Astrocyte (in vitro differentiated cells and primary cell): ENCODE data around the gene VEPH1. TPM values are rescaled to one million over a fixed set of nuclear protein-coding genes. Genes with fewer than 3 reads are reported as not detected.

Experiments
- DNase-seq: peaks from one replicate; pipeline ENCODE4 v3.0.0-alpha.2; 2010; ENCODE audit warnings: low read depth
- FAIRE-seq: peaks from 2 replicates; lab custom pipeline; 2011; peaks lifted over from hg19 to GRCh38; lab: Jason Lieb, UNC
- H2AFZ ChIP-seq: 2 replicates; pipeline ENCODE4 v1.6.0; 2012; ENCODE audit warnings: low read depth, low read length, inconsistent platforms
- H3K27ac ChIP-seq: 2 replicates; pipeline ENCODE4 v1.5.1; 2011; ENCODE audit warnings: low read depth, low read length, inconsistent platforms
- H3K27me3 ChIP-seq: 2 replicates; pipeline ENCODE4 v1.6.0; 2011; ENCODE audit warnings: low read length, inconsistent platforms; ENCODE audit not compliant: insufficient read depth
- H3K36me3 ChIP-seq: 2 replicates; pipeline ENCODE4 v1.5.1; 2011; ENCODE audit warnings: low read length, inconsistent platforms; ENCODE audit not compliant: insufficient read depth
- H3K4me1 ChIP-seq: 2 replicates; pipeline ENCODE4 v1.5.1; 2011; ENCODE audit warnings: low read length, inconsistent platforms; ENCODE audit not compliant: insufficient read depth
- H3K4me2 ChIP-seq: 2 replicates; pipeline ENCODE4 v1.6.0; 2012; ENCODE audit warnings: low read length, inconsistent platforms
- H3K4me3 ChIP-seq: 2 replicates; pipeline ENCODE4 v1.5.1; 2011; ENCODE audit warnings: low read depth, mild to moderate bottlenecking, low read length, inconsistent platforms; ENCODE audit not compliant: insufficient read depth
- H3K79me2 ChIP-seq: 2 replicates; pipeline ENCODE4 v1.6.0; 2012; ENCODE audit warnings: mild to moderate bottlenecking, low read length, inconsistent platforms; ENCODE audit not compliant: insufficient read depth
- H3K9ac ChIP-seq: 2 replicates; pipeline ENCODE4 v1.6.0; 2012; ENCODE audit warnings: mild to moderate bottlenecking, low read length, inconsistent platforms
- H3K9me3 ChIP-seq: 2 replicates; pipeline ENCODE4 v1.5.1; 2012; ENCODE audit warnings: low read depth, mild to moderate bottlenecking, low read length, inconsistent platforms; ENCODE audit not compliant: insufficient read depth
- H4K20me1 ChIP-seq: 2 replicates; pipeline ENCODE4 v1.6.0; 2012; ENCODE audit warnings: low read length, inconsistent platforms; ENCODE audit not compliant: insufficient read depth
- H3K27ac Mint-ChIP-seq: one replicate; pipeline ENCODE4 v1.8.0; 2021; ENCODE audit warnings: mild to moderate bottlenecking, mixed read lengths; ENCODE audit not compliant: unreplicated experiment
- H3K27me3 Mint-ChIP-seq: one replicate; pipeline ENCODE4 v1.8.0; 2021; ENCODE audit warnings: low read depth, mixed read lengths; ENCODE audit not compliant: unreplicated experiment
- H3K36me3 Mint-ChIP-seq: one replicate; pipeline ENCODE4 v1.8.0; 2021; ENCODE audit warnings: low read depth, mixed read lengths; ENCODE audit not compliant: unreplicated experiment
- H3K4me1 Mint-ChIP-seq: one replicate; pipeline ENCODE4 v1.8.0; 2021; ENCODE audit warnings: low read depth, mixed read lengths; ENCODE audit not compliant: unreplicated experiment
- H3K4me3 Mint-ChIP-seq: one replicate; pipeline ENCODE4 v1.8.0; 2021; ENCODE audit warnings: mild to moderate bottlenecking, moderate library complexity, mixed read lengths; ENCODE audit not compliant: unreplicated experiment
- H3K9me3 Mint-ChIP-seq: one replicate; pipeline ENCODE4 v1.8.0; 2021; ENCODE audit warnings: mild to moderate bottlenecking, mixed read lengths; ENCODE audit not compliant: unreplicated experiment
- EZH2 ChIP-seq: IDR thresholded peaks from 2 replicates; pipeline ENCODE4 v1.6.1; 2012; ENCODE audit warnings: mild to moderate bottlenecking, low read length, inconsistent platforms; ENCODE audit not compliant: insufficient read depth
- total RNA-seq: library from RNA; stranded (reverse); gene quantifications from 2 replicates; pipeline ENCODE4 v1.2.1, GENCODE V29; 2021
- TF ChIP-seq, protein P1 (sequence below): IDR thresholded peaks from 2 replicates; pipeline ENCODE4 v1.5.1; 2011; ENCODE audit warnings: low read depth, mild to moderate bottlenecking, inconsistent platforms, low read length, moderate library complexity; ENCODE audit not compliant: insufficient read depth

Gene VEPH1
- total RNA-seq, 1 donor from 2014 or later: 9.4 TPM

DNA sequence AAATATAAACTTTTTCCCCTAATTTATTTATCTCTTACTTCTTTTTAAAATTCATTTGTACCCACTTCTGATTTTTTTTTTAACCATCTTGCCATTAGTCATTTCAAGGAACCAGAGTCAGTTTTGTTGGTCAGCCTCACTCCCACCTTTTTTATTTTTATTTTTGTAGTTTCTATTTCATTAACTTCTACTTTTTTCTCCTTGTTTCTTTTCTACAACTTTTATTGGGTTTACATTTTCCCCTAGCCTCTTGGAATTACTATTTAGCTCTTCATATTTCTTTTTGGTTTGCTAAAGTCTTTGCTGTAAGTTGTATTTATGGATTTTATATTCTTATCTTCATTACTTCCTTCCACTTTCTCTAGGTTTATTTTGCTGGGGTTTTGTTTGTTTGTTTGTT, 13.7 kb upstream of the VEPH1 start:
- no peaks in the 10 kb centered on the region for H3K9me3 Mint-ChIP-seq
- H3K4me3 ChIP-seq: no peak overlapping the region
- H3K9ac ChIP-seq: no peak overlapping the region
- H3K36me3 Mint-ChIP-seq: no peaks in the 10 kb centered on the region
- H3K4me1 Mint-ChIP-seq: no peaks in the 10 kb centered on the region
- no peak overlapping the region for H3K27ac Mint-ChIP-seq
- FAIRE-seq (no peak), DNase-seq (no peak)
- no peaks in the 10 kb centered on the region for H3K36me3 ChIP-seq
- H3K9me3 ChIP-seq: no peaks in the 10 kb centered on the region
- H4K20me1 ChIP-seq: peaks cover 5% of the 10 kb centered on the region
- no peaks in the 10 kb centered on the region for H3K27me3 Mint-ChIP-seq
- H3K4me3 Mint-ChIP-seq: no peak overlapping the region
- no peak overlapping the region for H3K4me2 ChIP-seq
- H3K27me3 ChIP-seq: no peaks in the 10 kb centered on the region
- peaks cover 10% of the 10 kb centered on the region for H3K79me2 ChIP-seq
- no peak for TF ChIP-seq EZH2
- TF ChIP-seq, protein P1, sequence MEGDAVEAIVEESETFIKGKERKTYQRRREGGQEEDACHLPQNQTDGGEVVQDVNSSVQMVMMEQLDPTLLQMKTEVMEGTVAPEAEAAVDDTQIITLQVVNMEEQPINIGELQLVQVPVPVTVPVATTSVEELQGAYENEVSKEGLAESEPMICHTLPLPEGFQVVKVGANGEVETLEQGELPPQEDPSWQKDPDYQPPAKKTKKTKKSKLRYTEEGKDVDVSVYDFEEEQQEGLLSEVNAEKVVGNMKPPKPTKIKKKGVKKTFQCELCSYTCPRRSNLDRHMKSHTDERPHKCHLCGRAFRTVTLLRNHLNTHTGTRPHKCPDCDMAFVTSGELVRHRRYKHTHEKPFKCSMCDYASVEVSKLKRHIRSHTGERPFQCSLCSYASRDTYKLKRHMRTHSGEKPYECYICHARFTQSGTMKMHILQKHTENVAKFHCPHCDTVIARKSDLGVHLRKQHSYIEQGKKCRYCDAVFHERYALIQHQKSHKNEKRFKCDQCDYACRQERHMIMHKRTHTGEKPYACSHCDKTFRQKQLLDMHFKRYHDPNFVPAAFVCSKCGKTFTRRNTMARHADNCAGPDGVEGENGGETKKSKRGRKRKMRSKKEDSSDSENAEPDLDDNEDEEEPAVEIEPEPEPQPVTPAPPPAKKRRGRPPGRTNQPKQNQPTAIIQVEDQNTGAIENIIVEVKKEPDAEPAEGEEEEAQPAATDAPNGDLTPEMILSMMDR: no peak
- no peak overlapping the region for H3K27ac ChIP-seq
- no peak overlapping the region for H2AFZ ChIP-seq
- no peaks in the 10 kb centered on the region for H3K4me1 ChIP-seq

DNA sequence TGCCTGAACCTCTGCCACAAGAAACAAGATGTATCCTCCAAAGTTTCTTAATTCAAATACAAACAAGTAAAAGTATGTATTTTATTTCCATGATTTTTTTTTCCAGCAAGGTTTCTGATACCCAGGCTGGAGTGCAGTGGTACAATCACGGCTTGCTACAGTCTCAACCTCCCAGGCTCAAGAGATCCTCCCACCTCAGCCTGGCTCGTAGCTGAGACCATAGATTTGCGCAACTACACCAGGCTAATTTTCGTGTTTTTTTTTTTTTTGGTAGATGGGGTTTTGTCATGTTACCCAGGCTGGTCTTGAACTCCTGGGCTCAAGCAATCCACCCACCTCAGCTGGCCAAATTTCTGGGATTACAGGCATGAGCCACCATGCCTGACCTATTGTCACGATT, 12.2 kb upstream of the VEPH1 start:
- no peak for TF ChIP-seq EZH2
- TF ChIP-seq, protein P1: no peak
- Histone ChIP-seq H3K79me2 (peaks cover 13% of the 10 kb centered on the region), H3K4me1 (no peaks in the 10 kb centered on the region), H3K4me2 (no peak overlapping the region), H4K20me1 (peaks cover 5% of the 10 kb centered on the region), H3K27ac (no peak overlapping the region), H3K9me3 (no peaks in the 10 kb centered on the region), H3K4me3 (no peak overlapping the region), H3K9ac (no peak overlapping the region), H3K27me3 (no peaks in the 10 kb centered on the region), H2AFZ (no peak overlapping the region), H3K36me3 (no peaks in the 10 kb centered on the region)
- no peak for DNase-seq
- Mint-ChIP-seq H3K4me1 (no peaks in the 10 kb centered on the region), H3K36me3 (no peaks in the 10 kb centered on the region), H3K27ac (no peak overlapping the region), H3K9me3 (no peaks in the 10 kb centered on the region), H3K4me3 (no peak overlapping the region), H3K27me3 (no peaks in the 10 kb centered on the region)
- FAIRE-seq: no peak

DNA sequence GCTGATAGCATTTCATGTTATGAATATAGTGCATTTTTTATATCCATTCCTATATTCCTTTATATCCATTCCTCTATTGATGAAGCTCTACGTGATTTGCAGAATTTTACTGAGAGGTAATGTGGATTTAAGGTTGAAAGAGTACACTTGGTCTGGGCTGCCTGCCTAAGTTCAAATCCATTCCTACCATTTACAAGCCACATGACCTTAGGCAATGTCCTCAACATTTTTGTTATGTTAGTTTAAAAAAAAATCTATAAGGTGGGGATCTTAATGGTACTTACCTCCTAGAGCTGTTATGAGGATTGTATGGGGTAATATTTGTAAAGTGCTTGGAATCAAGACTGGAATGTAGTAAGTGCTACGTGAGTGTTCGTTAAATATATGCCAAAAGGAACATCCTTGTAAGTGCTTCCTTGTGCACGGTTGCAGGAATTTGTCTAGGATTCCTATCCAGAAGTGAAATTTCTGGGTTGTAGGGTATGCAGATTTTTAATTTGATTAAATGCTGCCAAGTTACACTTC, 11.2 kb upstream of the VEPH1 start:
- Mint-ChIP-seq H3K27me3 (no peaks in the 10 kb centered on the region), H3K36me3 (no peaks in the 10 kb centered on the region), H3K9me3 (no peaks in the 10 kb centered on the region), H3K27ac (no peak overlapping the region), H3K4me1 (no peaks in the 10 kb centered on the region), H3K4me3 (no peak overlapping the region)
- H4K20me1 ChIP-seq: peaks cover 5% of the 10 kb centered on the region
- no peak for FAIRE-seq
- H3K4me3 ChIP-seq: no peak overlapping the region
- no peaks in the 10 kb centered on the region for H3K36me3 ChIP-seq
- H3K27me3 ChIP-seq: no peaks in the 10 kb centered on the region
- H3K79me2 ChIP-seq: peaks cover 11% of the 10 kb centered on the region
- H3K27ac ChIP-seq: no peak overlapping the region
- no peaks in the 10 kb centered on the region for H3K9me3 ChIP-seq
- no peak for TF ChIP-seq EZH2
- TF ChIP-seq, protein P1: no peak
- no peak overlapping the region for H3K4me2 ChIP-seq
- no peak for DNase-seq
- no peaks in the 10 kb centered on the region for H3K4me1 ChIP-seq
- no peak overlapping the region for H3K9ac ChIP-seq
- H2AFZ ChIP-seq: no peak overlapping the region
